ENCODE data around the gene ADGRL2. TPM values are rescaled to one million over a fixed set of nuclear protein-coding genes. Genes with fewer than 3 reads are reported as not detected.

The ADGRL2 gene
- total RNA-seq, 4 donors from 2014 or later: 6.1 to 48.7 (median 16.2) TPM

DNA sequence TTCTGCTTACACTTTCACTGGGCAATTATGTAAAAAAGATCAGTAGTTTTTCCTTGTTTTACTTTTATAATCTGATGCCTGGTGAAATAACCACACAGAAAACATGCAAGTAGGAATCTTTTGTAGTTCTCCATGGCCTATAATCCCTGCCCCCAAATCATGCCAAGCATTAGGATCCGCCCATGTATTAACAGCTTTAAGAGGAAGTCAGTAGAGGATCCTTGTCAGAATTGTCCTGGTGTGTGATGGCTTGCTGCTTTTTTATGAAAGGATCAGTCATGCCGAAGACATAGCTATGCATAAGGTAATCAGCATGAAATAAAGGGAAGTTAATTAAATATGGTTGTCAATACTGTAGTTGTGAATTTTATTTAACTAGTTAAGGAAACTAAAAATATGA, 20.0 kb downstream of the ADGRL2 start:
- H3K27me3 ChIP-seq: no peaks in the 10 kb centered on the region
- H3K27ac ChIP-seq: no peak overlapping the region

GRCh38 chr1:81823082-81823481, 22.3 kb downstream of the ADGRL2 start:
- Histone ChIP-seq H3K27me3 (no peaks in the 10 kb centered on the region), H3K36me3 (no peaks in the 10 kb centered on the region), H3K9me3 (no peaks in the 10 kb centered on the region), H3K27ac (no peak overlapping the region), H3K4me1 (no peaks in the 10 kb centered on the region), H3K4me3 (no peak overlapping the region)
- TF ChIP-seq, protein P1, sequence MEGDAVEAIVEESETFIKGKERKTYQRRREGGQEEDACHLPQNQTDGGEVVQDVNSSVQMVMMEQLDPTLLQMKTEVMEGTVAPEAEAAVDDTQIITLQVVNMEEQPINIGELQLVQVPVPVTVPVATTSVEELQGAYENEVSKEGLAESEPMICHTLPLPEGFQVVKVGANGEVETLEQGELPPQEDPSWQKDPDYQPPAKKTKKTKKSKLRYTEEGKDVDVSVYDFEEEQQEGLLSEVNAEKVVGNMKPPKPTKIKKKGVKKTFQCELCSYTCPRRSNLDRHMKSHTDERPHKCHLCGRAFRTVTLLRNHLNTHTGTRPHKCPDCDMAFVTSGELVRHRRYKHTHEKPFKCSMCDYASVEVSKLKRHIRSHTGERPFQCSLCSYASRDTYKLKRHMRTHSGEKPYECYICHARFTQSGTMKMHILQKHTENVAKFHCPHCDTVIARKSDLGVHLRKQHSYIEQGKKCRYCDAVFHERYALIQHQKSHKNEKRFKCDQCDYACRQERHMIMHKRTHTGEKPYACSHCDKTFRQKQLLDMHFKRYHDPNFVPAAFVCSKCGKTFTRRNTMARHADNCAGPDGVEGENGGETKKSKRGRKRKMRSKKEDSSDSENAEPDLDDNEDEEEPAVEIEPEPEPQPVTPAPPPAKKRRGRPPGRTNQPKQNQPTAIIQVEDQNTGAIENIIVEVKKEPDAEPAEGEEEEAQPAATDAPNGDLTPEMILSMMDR (IDR thresholded peaks at IDR 0.05): no peak
- TF ChIP-seq POLR2A (IDR thresholded peaks at IDR 0.05): no peak
- DNase-seq: no peak

More for the DNA sequence above, 20.0 kb downstream of the ADGRL2 start:
- no peak for DNase-seq
- Histone ChIP-seq H3K4me3 (no peak overlapping the region), H3K36me3 (no peaks in the 10 kb centered on the region), H3K9me3 (no peaks in the 10 kb centered on the region), H3K4me1 (no peaks in the 10 kb centered on the region)
- TF ChIP-seq POLR2A (IDR thresholded peaks at IDR 0.05): no peak
- TF ChIP-seq, protein P1 (IDR thresholded peaks at IDR 0.05): no peak

DNA sequence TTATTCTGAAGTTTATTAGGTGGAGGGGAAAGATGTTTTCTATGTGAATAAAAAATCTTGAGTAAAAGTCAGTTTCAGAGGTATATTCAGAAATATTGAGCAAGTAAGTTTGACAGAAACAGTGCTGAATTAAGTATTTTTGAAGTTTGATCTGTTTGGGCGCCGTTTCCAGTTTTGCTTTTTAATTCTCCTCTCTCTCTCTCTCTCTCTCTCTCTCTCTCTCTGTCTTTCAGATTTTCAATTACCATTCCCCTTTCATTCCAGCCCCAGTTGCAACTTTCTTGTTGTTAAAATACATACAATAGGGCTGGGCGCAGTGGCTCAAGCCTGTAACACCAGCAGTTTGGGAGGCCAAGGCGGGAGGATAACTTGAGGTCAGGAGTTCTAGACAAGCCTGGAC, 24.0 kb downstream of the ADGRL2 start:
- TF ChIP-seq, protein P1 (IDR thresholded peaks at IDR 0.05): no peak
- no peak for TF ChIP-seq POLR2A (IDR thresholded peaks at IDR 0.05)
- no peaks in the 10 kb centered on the region for H3K36me3 ChIP-seq
- no peak overlapping the region for H3K27ac ChIP-seq
- no peaks in the 10 kb centered on the region for H3K27me3 ChIP-seq
- no peak overlapping the region for H3K4me3 ChIP-seq
- no peak for DNase-seq
- no peaks in the 10 kb centered on the region for H3K9me3 ChIP-seq
- H3K4me1 ChIP-seq: no peaks in the 10 kb centered on the region

DNA sequence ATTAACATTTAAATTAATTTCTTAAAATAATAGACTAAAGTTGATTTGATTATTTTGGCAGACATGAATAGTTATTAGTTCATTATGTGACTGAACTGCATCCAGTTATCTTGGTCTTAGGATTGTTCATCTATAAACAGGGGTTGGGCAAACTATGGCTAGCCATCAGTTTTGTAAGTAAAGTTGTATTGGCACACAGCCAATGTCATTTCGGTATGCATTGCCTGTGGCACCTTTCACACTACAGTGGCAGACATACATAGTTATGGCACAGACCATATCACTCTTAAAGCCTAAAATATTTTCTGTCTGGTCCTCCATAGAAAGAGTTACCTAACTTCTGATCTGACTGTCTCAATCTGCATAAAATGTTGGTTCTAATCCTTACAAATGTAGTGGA, 27.2 kb downstream of the ADGRL2 start:
- no peaks in the 10 kb centered on the region for H3K27me3 ChIP-seq
- DNase-seq: no peak
- H3K9me3 ChIP-seq: no peaks in the 10 kb centered on the region
- no peak overlapping the region for H3K4me3 ChIP-seq
- H3K4me1 ChIP-seq: no peaks in the 10 kb centered on the region
- H3K27ac ChIP-seq: no peak overlapping the region
- TF ChIP-seq, protein P1 (IDR thresholded peaks at IDR 0.05): no peak
- no peak for TF ChIP-seq POLR2A (IDR thresholded peaks at IDR 0.05)
- H3K36me3 ChIP-seq: no peaks in the 10 kb centered on the region

GRCh38 chr1:81832573-81832972, 31.8 kb downstream of the ADGRL2 start:
- no peak for DNase-seq
- Histone ChIP-seq H3K9me3 (no peaks in the 10 kb centered on the region), H3K27me3 (no peaks in the 10 kb centered on the region), H3K36me3 (no peaks in the 10 kb centered on the region), H3K4me1 (no peaks in the 10 kb centered on the region), H3K27ac (no peak overlapping the region), H3K4me3 (no peak overlapping the region)
- no peak for TF ChIP-seq POLR2A (IDR thresholded peaks at IDR 0.05)
- TF ChIP-seq, protein P1 (IDR thresholded peaks at IDR 0.05): no peak

DNA sequence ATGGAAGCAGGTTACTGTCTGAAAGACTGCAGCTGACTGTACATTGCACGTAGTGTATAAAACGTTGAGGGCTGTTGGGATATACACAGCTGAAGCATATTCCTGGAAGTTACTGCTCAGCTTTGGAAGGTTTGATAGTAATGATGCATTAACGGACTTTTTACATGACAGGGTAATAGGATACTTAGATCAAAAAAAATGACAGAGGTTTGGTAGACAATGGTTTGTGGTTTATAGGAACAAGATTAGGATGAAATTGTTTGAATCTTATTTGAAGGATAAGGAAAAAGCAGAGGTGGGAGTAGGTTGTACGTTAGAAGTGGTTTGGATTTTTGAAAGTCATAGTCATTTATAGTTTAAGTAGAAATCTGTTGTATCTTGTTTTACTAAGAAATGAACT, 33.0 kb downstream of the ADGRL2 start:
- Histone ChIP-seq H3K4me3 (no peak overlapping the region), H3K36me3 (no peaks in the 10 kb centered on the region), H3K27ac (no peak overlapping the region), H3K4me1 (no peaks in the 10 kb centered on the region), H3K27me3 (no peaks in the 10 kb centered on the region), H3K9me3 (no peaks in the 10 kb centered on the region)
- TF ChIP-seq, protein P1 (IDR thresholded peaks at IDR 0.05): no peak
- DNase-seq: no peak
